NCI-H1436 (cell line): ENCODE data around the gene RPL36AL.
"Not testable (repeated sequence)": the region's sequence is repeated elsewhere in the genome, so short reads cannot be mapped to it uniquely, and the experiment has no call there.

Source experiments
- DNase-seq: peaks from one replicate; lab custom pipeline; 2025; lab: John Stamatoyannopoulos, UW

The RPL36AL gene

GRCh38 chr14:49619273-49619672 is 1.2 kb downstream of the RPL36AL start:
- DNase-seq: not testable (repeated sequence)

- no peak for DNase-seq
Observed at GRCh38 chr14:49617852-49618519, 2.4 kb downstream of the RPL36AL start.

GRCh38 chr14:49615776-49616175 is 4.7 kb downstream of the RPL36AL start:
- no peak for DNase-seq

- DNase-seq: no peak
Observed at GRCh38 chr14:49614196-49614595, 6.2 kb downstream of the RPL36AL start.

GRCh38 chr14:49612671-49613070 is 7.8 kb downstream of the RPL36AL start:
- DNase-seq: no peak

- no peak for DNase-seq
Observed at GRCh38 chr14:49612251-49612650, 8.2 kb downstream of the RPL36AL start.

- DNase-seq: no peak
Observed at GRCh38 chr14:49607583-49607982, 12.8 kb downstream of the RPL36AL start.

- peak; percentile 73 for DNase-seq
Observed at GRCh38 chr14:49598485-49599300, 21.7 kb downstream of the RPL36AL start, which contains the start of gene LRR1. LRR1 (plus strand) TSS chr14:49598940; CDS start chr14:49599021, 81 bp downstream.

GRCh38 chr14:49598189-49598484 is 22.3 kb downstream of the RPL36AL start:
- DNase-seq: no peak

- DNase-seq: no peak
Observed at GRCh38 chr14:49594347-49595091, 25.9 kb downstream of the RPL36AL start.

- no peak for DNase-seq
Observed at GRCh38 chr14:49593016-49593415, 27.4 kb downstream of the RPL36AL start.

GRCh38 chr14:49589387-49589786 is 31.0 kb downstream of the RPL36AL start:
- DNase-seq: no peak

GRCh38 chr14:49586673-49587460 is 33.6 kb downstream of the RPL36AL start:
- DNase-seq: peak; percentile 30

- DNase-seq: peak; percentile 97
Observed at GRCh38 chr14:49585803-49586672, 34.4 kb downstream of the RPL36AL start, which contains the start of gene RPS29. RPS29 (minus strand) TSS chr14:49586380; CDS start chr14:49586346, 34 bp downstream.

- not testable (repeated sequence) for DNase-seq
Observed at GRCh38 chr14:49584981-49585640, 35.3 kb downstream of the RPL36AL start.

GRCh38 chr14:49584058-49584457 is 36.4 kb downstream of the RPL36AL start:
- no peak for DNase-seq

GRCh38 chr14:49583629-49584028 is 36.8 kb downstream of the RPL36AL start:
- no peak for DNase-seq

GRCh38 chr14:49582113-49582977 is 38.1 kb downstream of the RPL36AL start:
- DNase-seq: no peak
